K562 (cell line): ENCODE measurements around the gene VPREB1. TPM values are rescaled to one million over a fixed set of nuclear protein-coding genes. Genes with fewer than 3 reads are reported as not detected.

Source experiments
- ATAC-seq: fragments of 200-7000 bp; cut with Tn5 transposase; 3 replicates; pipeline ENCODE4 v1.9.1; 2020; ENCODE audit warnings: moderate library complexity
- BruUV-seq: library from RNA; stranded (reverse); fragments of 400-500 nt; replicated peaks from 2 replicates; lab custom pipeline; 2021; lab: Mats Ljungman, UMichigan
- CTCF ChIA-PET: fragments of 300-600 bp; formaldehyde crosslinking; extraction: SDS; loops from one replicate; lab custom pipeline; 2021; ENCODE audit warnings: low intra/inter-chr PET ratio; lab: Yijun Ruan, JAX
- POLR2A ChIA-PET: fragments of 300-600, 350-650 bp; sonication (Branson Sonifier 250); formaldehyde crosslinking; extraction: SDS; loops from one replicate; lab custom pipeline; 2021; ENCODE audit warnings: antibody characterized with exemption, inconsistent platforms; lab: Yijun Ruan, JAX
- DNase-seq, 4 experiments: peaks; one replicate each; pipeline versions ENCODE4 v3.0.0 to v3.0.0-alpha.2; 2011 to 2018; ENCODE audit warnings: low spot score in 3 of 4, mixed read lengths in 3 of 4; ENCODE audit errors: extremely low read depth in 1 of 4
- FAIRE-seq: peaks from 2 replicates; lab custom pipeline; 2011; peaks lifted over from hg19 to GRCh38; lab: Jason Lieb, UNC
- H2AFZ ChIP-seq: 2 replicates; pipeline ENCODE4 v1.6.0; 2011; ENCODE audit warnings: low read depth, low read length, control low read depth, inconsistent platforms
- H3K27ac ChIP-seq: fragments of 200-600 bp; 3 replicates; pipeline ENCODE4 v1.8.0; 2011; ENCODE audit warnings: low read depth, mild to moderate bottlenecking, control low read depth, inconsistent platforms, low read length, moderate library complexity, mixed read lengths; ENCODE audit errors: extremely low read depth
- H3K27me3 ChIP-seq, 2 experiments: fragments of 300-600 bp in 1 of 2; 2 replicates in 1 of 2; 3 replicates in 1 of 2; pipeline versions ENCODE4 v1.6.0 to v1.8.0; 2011; ENCODE audit warnings: inconsistent platforms in 2 of 2, low read length in 2 of 2, mild to moderate bottlenecking in 1 of 2, mixed read lengths in 1 of 2, moderate library complexity in 1 of 2; ENCODE audit not compliant: control insufficient read depth in 2 of 2, insufficient read depth in 2 of 2
- H3K36me3 ChIP-seq: fragments of 300-600 bp; 3 replicates; pipeline ENCODE4 v1.8.0; 2011; ENCODE audit warnings: mild to moderate bottlenecking, low read length, inconsistent platforms; ENCODE audit not compliant: control insufficient read depth, insufficient read depth
- H3K4me1 ChIP-seq, 2 experiments: fragments of 200-600 bp in 1 of 2; replicated peaks in 1 of 2; 2 replicates in 1 of 2; 3 replicates in 1 of 2; pipeline versions ENCODE4 v1.5.1 to v1.8.0; 2011; ENCODE audit warnings: inconsistent platforms in 2 of 2, low read length in 2 of 2, mild to moderate bottlenecking in 1 of 2, mixed read lengths in 1 of 2, moderate library complexity in 1 of 2; ENCODE audit not compliant: control insufficient read depth in 2 of 2, insufficient read depth in 2 of 2
- H3K4me2 ChIP-seq: 2 replicates; pipeline ENCODE4 v1.6.1; 2011; ENCODE audit warnings: low read length, control low read depth, inconsistent platforms, mixed read lengths; ENCODE audit not compliant: insufficient read depth
- H3K4me3 ChIP-seq: fragments of 200-600 bp; sonication (generic), shearing (Covaris generic); 2 replicates; pipeline ENCODE4 v1.5.1; 2016; ENCODE audit warnings: control low read depth, inconsistent platforms
- H3K79me2 ChIP-seq: fragments of 200-600 bp; 3 replicates; pipeline ENCODE4 v1.8.0; 2011; ENCODE audit warnings: low read length, inconsistent platforms; ENCODE audit not compliant: control insufficient read depth, insufficient read depth
- H3K9ac ChIP-seq, 2 experiments: 2 replicates each; pipeline versions ENCODE4 v1.6.0 to v1.6.1; 2011; ENCODE audit warnings: low read depth in 2 of 2, low read length in 2 of 2, control low read depth in 1 of 2, inconsistent platforms in 1 of 2, mild to moderate bottlenecking in 1 of 2, mixed read lengths in 1 of 2; ENCODE audit not compliant: insufficient read depth in 1 of 2
- H3K9me1 ChIP-seq: one replicate; pipeline ENCODE4 v1.6.0; 2011; ENCODE audit warnings: inconsistent platforms, mild to moderate bottlenecking, low read length, moderate library complexity; ENCODE audit not compliant: control insufficient read depth, insufficient read depth
- H3K9me3 ChIP-seq: replicated peaks from 2 replicates; pipeline ENCODE4 v1.5.1; 2011; ENCODE audit warnings: low read depth, low read length, inconsistent platforms; ENCODE audit not compliant: control insufficient read depth, insufficient read depth
- H4K20me1 ChIP-seq: replicated peaks from 2 replicates; pipeline ENCODE4 v1.6.1; 2011; ENCODE audit warnings: low read length, inconsistent platforms, mixed read lengths; ENCODE audit not compliant: control insufficient read depth, insufficient read depth
- CBFA2T2 ChIP-seq: fragments of 450-650 bp; conservative IDR thresholded peaks from 2 replicates; pipeline ENCODE4 v1.6.1; 2017; ENCODE audit warnings: mild to moderate bottlenecking
- EP400 ChIP-seq: fragments of 450-650 bp; IDR thresholded peaks from 2 replicates; pipeline ENCODE4 v1.6.1; 2017; ENCODE audit warnings: antibody characterized with exemption, mild to moderate bottlenecking, moderate library complexity
- HNRNPH1 ChIP-seq: fragments of 200-400 bp; formaldehyde crosslinking; optimal IDR thresholded peaks from 2 replicates; pipeline ENCODE3; 2017; ENCODE audit warnings: low read depth, mild to moderate bottlenecking, low read length, moderate library complexity
- RBM14 ChIP-seq: fragments of 200-400 bp; formaldehyde crosslinking; IDR thresholded peaks from 2 replicates; pipeline ENCODE4 v1.6.1; 2018; ENCODE audit warnings: low read depth, mild to moderate bottlenecking, low read length, moderate library complexity, borderline replicate concordance; ENCODE audit not compliant: insufficient read depth
- TGIF2 ChIP-seq: sonication (generic); formaldehyde crosslinking; IDR thresholded peaks from 2 replicates; pipeline ENCODE4 v1.8.1; 2022; ENCODE audit warnings: mild to moderate bottlenecking, missing genetic modification reagents, moderate library complexity
- ZZZ3 ChIP-seq: fragments of 450-650 bp; IDR thresholded peaks from 2 replicates; pipeline ENCODE4 v1.6.1; 2016; ENCODE audit warnings: antibody characterized with exemption, mild to moderate bottlenecking, moderate library complexity
- WGBS: fragments of 100-300 bp; shearing (Covaris generic); methylation state at CpG from one replicate; pipeline ENCODE4 v1.1.6; 2016; ENCODE audit warnings: low coverage, mixed read lengths; ENCODE audit not compliant: insufficient coverage; ENCODE audit errors: missing lambda C conversion rate; 5-methylcytosine and 5-hydroxymethylcytosine counted together
- in situ Hi-C: fragments of 300-500 bp; cut with MboI; formaldehyde crosslinking; loops from 4 replicates; pipeline ENCODE4 v1.15.0; 2018; ENCODE audit warnings: inconsistent platforms, mixed read lengths
- intact Hi-C: fragments of 100-400 bp; cut with micrococcal nuclease; formaldehyde crosslinking; loops from 2 replicates; pipeline ENCODE4 v1.14.2; 2022
- polyA plus RNA-seq, 8 experiments: library from polyadenylated mRNA; depleted of rRNA in 4 of 8; stranded (reverse) in 5 of 8; unstranded in 3 of 8; fragments of >200 nt; fragmentation: Nextera tagmentation in 2 of 8; fragmentation: Illumina TruSeq in 1 of 8; extraction: Ambion mirVana in 2 of 8; extraction: Trizol in 1 of 8; gene quantifications; 2 replicates each; pipeline versions ENCODE4 v1.2.1 to v1.2.3, GENCODE V29; 2011 to 2014; ENCODE audit warnings: inconsistent platforms in 1 of 8, missing spikeins in 1 of 8
- total RNA-seq, 7 experiments: library from RNA; depleted of rRNA in 6 of 7; stranded (reverse); fragments of >200 nt in 6 of 7; fragmentation: Illumina TruSeq in 2 of 7; extraction: Trizol in 2 of 7; gene quantifications; 2 replicates each; pipeline versions ENCODE4 v1.2.1 to v1.2.3, GENCODE V29; 2011 to 2021; ENCODE audit warnings: low replicate concordance in 1 of 7
- TF ChIP-seq, protein P1 (sequence below), 2 experiments: fragments of 200-800 bp in 1 of 2; sonication (Bioruptor generic) in 1 of 2; sonication (generic) in 1 of 2; formaldehyde crosslinking in 1 of 2; IDR thresholded peaks in 1 of 2; conservative IDR thresholded peaks in 1 of 2; 2 replicates each; pipeline versions ENCODE4 v1.5.0 to v1.6.1; 2016 to 2020; ENCODE audit warnings: missing compliant biosample characterization in 1 of 2, missing genetic modification characterization in 1 of 2, missing genetic modification reagents in 1 of 2
- TF ChIP-seq, protein P2 (sequence below), 2 experiments: IDR thresholded peaks; 2 replicates each; pipeline ENCODE4 v1.6.1; 2012; ENCODE audit warnings: improper control_type of control experiment in 2 of 2, low read depth in 2 of 2, low read length in 2 of 2, borderline replicate concordance in 1 of 2
- TF ChIP-seq, protein P3 (sequence below): IDR thresholded peaks from 2 replicates; pipeline ENCODE4 v1.6.1; 2011; ENCODE audit warnings: borderline replicate concordance, low read depth, mild to moderate bottlenecking, moderate library complexity, low read length; ENCODE audit not compliant: insufficient read depth, poor library complexity, severe bottlenecking
- TF ChIP-seq, protein P4 (sequence below), 2 experiments: IDR thresholded peaks in 1 of 2; conservative IDR thresholded peaks in 1 of 2; 2 replicates each; pipeline ENCODE4 v1.6.1; 2016; ENCODE audit warnings: low read depth in 2 of 2, mild to moderate bottlenecking in 1 of 2, missing compliant biosample characterization in 1 of 2, missing genetic modification characterization in 1 of 2, moderate library complexity in 1 of 2

The VPREB1 gene
- total and polyA plus RNA-seq, 9 of the 15 experiments (the other 6 are each of a cell fraction or from before 2014, with no cell fraction given), result not detected

DNA sequence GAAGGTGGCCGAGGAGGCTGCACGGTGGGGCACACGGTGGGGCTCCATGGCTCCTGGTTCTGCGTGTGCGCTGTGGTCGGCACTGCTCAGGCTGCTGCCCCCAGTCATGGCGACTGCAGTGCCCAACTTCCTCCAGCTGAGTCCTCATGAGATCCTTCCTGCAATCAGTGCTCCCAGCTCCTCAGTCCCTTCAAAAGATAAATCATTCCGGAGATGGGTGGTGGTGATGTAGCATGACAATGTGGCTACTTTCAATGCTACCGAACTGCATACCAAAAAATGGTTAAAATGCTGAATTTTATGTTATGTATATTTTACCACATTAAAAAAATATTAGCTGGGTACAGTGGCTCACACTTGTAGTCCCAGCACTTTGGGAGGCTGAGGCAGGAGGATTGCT, 14.1 kb upstream of the VPREB1 start (continued):
- TF ChIP-seq, protein P1, sequence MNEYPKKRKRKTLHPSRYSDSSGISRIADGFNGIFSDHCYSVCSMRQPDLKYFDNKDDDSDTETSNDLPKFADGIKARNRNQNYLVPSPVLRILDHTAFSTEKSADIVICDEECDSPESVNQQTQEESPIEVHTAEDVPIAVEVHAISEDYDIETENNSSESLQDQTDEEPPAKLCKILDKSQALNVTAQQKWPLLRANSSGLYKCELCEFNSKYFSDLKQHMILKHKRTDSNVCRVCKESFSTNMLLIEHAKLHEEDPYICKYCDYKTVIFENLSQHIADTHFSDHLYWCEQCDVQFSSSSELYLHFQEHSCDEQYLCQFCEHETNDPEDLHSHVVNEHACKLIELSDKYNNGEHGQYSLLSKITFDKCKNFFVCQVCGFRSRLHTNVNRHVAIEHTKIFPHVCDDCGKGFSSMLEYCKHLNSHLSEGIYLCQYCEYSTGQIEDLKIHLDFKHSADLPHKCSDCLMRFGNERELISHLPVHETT (CRISPR knock-in tag; conservative IDR thresholded peaks at IDR 0.05 in 1 of 2, IDR thresholded peaks at IDR 0.05 in 1 of 2), result no peak
- TF ChIP-seq ZZZ3, result no peak
- TF ChIP-seq, protein P2, sequence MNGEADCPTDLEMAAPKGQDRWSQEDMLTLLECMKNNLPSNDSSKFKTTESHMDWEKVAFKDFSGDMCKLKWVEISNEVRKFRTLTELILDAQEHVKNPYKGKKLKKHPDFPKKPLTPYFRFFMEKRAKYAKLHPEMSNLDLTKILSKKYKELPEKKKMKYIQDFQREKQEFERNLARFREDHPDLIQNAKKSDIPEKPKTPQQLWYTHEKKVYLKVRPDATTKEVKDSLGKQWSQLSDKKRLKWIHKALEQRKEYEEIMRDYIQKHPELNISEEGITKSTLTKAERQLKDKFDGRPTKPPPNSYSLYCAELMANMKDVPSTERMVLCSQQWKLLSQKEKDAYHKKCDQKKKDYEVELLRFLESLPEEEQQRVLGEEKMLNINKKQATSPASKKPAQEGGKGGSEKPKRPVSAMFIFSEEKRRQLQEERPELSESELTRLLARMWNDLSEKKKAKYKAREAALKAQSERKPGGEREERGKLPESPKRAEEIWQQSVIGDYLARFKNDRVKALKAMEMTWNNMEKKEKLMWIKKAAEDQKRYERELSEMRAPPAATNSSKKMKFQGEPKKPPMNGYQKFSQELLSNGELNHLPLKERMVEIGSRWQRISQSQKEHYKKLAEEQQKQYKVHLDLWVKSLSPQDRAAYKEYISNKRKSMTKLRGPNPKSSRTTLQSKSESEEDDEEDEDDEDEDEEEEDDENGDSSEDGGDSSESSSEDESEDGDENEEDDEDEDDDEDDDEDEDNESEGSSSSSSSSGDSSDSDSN (IDR thresholded peaks at IDR 0.05; ENCODE audit: borderline replicate concordance in 1 of 2, low read depth in 2 of 2, low read length in 2 of 2), result no peak

DNA sequence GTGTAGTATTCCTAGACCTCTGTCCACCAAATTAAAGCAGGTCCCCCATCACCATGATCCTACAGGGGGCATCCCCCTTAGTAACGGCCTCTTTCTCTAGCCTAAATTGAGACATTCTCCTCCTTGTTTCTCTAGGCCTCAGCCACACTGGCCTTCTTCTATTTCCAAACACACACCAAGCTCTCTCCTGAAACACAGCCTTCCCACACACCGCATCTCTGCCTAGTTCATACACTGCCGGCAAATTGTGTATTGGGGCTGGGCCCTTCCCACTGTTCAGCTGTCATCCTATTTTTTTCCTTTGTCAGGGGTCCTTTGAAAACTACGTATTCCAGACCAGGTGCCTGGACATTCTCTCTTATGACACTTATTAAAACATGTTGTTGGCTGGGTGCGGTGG, 11.5 kb upstream of the VPREB1 start:
- H2AFZ ChIP-seq, result no peak overlapping the region
- H3K4me1 ChIP-seq, result no peaks in the 10 kb centered on the region
- FAIRE-seq (no peak), DNase-seq (no peak), ATAC-seq (no peak)
- H3K4me3 ChIP-seq, result no peak overlapping the region
- no peaks in the 10 kb centered on the region for H3K79me2 ChIP-seq
- in situ Hi-C loops (no loop called here), intact Hi-C loops (no loop called here)
- H3K9me3 ChIP-seq, result no peaks in the 10 kb centered on the region
- H3K4me2 ChIP-seq, result no peak overlapping the region
- POLR2A ChIA-PET, result interaction anchor here (0.6 to 0.7 kb wide), 2 partner anchors 7 to 165 kb away, joined by 3 to 4 read pairs; no protein-coding TSS in a partner anchor
- no peak overlapping the region for H3K27ac ChIP-seq
- H3K36me3 ChIP-seq, result no peaks in the 10 kb centered on the region
- CTCF ChIA-PET, result interaction anchor here (0.6 to 1.2 kb wide), 3 partner anchors 16 to 32 kb away, joined by 3 to 9 read pairs (median 5); no protein-coding TSS in a partner anchor
- H3K27me3 ChIP-seq, result peaks cover 47 to 57% of the 10 kb centered on the region in 2 experiments
- BruUV-seq, result no TSS peak
- no peaks in the 10 kb centered on the region for H3K9me1 ChIP-seq
- H3K9ac ChIP-seq, result no peak overlapping the region
- H4K20me1 ChIP-seq, result peaks cover 5% of the 10 kb centered on the region; the same call in 1 of the 2 replicates
- WGBS, result 7% methylated on average over 5 of the region's 5 CpGs
- no peak for TF ChIP-seq CBFA2T2
- TF ChIP-seq TGIF2 (CRISPR knock-in tag), result no peak
- TF ChIP-seq RBM14, result no peak
- TF ChIP-seq, protein P3, sequence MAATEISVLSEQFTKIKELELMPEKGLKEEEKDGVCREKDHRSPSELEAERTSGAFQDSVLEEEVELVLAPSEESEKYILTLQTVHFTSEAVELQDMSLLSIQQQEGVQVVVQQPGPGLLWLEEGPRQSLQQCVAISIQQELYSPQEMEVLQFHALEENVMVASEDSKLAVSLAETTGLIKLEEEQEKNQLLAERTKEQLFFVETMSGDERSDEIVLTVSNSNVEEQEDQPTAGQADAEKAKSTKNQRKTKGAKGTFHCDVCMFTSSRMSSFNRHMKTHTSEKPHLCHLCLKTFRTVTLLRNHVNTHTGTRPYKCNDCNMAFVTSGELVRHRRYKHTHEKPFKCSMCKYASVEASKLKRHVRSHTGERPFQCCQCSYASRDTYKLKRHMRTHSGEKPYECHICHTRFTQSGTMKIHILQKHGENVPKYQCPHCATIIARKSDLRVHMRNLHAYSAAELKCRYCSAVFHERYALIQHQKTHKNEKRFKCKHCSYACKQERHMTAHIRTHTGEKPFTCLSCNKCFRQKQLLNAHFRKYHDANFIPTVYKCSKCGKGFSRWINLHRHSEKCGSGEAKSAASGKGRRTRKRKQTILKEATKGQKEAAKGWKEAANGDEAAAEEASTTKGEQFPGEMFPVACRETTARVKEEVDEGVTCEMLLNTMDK, result no peak
- TF ChIP-seq, protein P4, sequence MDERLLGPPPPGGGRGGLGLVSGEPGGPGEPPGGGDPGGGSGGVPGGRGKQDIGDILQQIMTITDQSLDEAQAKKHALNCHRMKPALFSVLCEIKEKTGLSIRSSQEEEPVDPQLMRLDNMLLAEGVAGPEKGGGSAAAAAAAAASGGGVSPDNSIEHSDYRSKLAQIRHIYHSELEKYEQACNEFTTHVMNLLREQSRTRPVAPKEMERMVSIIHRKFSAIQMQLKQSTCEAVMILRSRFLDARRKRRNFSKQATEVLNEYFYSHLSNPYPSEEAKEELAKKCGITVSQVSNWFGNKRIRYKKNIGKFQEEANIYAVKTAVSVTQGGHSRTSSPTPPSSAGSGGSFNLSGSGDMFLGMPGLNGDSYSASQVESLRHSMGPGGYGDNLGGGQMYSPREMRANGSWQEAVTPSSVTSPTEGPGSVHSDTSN (CRISPR knock-in tag; IDR thresholded peaks at IDR 0.05; ENCODE audit: low read depth), result no peak
- TF ChIP-seq, protein P4 (tag; conservative IDR thresholded peaks at IDR 0.05; ENCODE audit: low read depth), result no peak
- no peak for TF ChIP-seq EP400
- TF ChIP-seq HNRNPH1, result no peak
